GM12892 (cell line): Measurements from ENCODE around the gene MBNL1.

ENCODE experiments used
- DNase-seq: peaks from one replicate; pipeline ENCODE4 v3.0.0; 2011; ENCODE audit not compliant: insufficient read length
- FAIRE-seq: peaks from 2 replicates; lab custom pipeline; 2011; peaks lifted over from hg19 to GRCh38; lab: Jason Lieb, UNC
- POLR2A ChIP-seq: IDR thresholded peaks from 2 replicates; pipeline ENCODE4 v1.6.1; 2011; ENCODE audit warnings: low read depth, low read length, control low read depth
- POLR2AphosphoS5 ChIP-seq: IDR thresholded peaks from 2 replicates; pipeline ENCODE4 v1.6.1; 2011; ENCODE audit warnings: low read depth, low read length, control low read depth
- TAF1 ChIP-seq: IDR thresholded peaks from 2 replicates; pipeline ENCODE4 v1.6.1; 2011; ENCODE audit warnings: low read depth, mild to moderate bottlenecking, control low read depth, low read length, borderline replicate concordance

The MBNL1 gene

DNA sequence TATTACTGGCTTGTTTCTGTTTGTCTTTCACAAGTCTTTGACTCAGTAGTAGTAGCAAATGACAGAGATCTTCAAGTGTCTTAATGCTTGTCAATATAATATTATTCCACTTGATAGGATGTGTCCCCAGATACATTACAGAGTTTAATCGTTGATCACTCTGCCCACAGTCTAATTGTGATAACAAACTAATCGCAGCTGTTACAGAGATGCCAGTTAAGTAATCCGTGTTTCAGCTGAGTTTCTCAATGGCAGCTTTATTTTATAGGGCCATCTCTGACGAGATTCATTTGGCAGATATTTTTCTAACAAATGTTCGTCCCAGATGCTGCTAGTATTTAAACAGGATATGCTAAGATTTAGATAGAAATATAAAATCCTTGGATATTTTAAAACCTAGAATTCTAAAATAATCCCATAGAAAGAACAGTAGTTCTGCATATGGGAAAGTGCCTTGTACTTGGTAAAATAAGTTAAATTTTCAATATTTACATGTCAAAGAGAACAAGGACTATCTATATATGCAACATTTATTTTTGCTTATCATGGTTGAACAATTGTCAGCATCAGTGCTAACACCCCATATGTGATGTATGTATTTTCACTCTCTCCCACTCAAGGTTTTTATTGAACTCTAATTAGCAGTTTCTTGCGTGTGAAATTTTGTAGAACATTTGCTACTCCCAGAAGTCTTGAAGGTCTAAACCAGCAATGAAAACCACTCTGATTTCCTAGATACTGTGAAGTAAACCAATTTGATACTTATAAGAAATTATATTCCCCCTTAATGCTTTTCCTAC is 185.5 kb downstream of the MBNL1 start:
- TF ChIP-seq POLR2A (no peak), POLR2AphosphoS5 (no peak), TAF1 (no peak)
- DNase-seq (no peak), FAIRE-seq (no peak)

GRCh38 chr3:152455989-152456388 is 187.3 kb downstream of the MBNL1 start:
- no peak for DNase-seq
- TF ChIP-seq POLR2A: no peak
- no peak for TF ChIP-seq TAF1
- TF ChIP-seq POLR2AphosphoS5: no peak
- FAIRE-seq: peak; percentile 63

GRCh38 chr3:152457500-152458375 is 189.0 kb downstream of the MBNL1 start:
- DNase-seq: no peak
- FAIRE-seq: no peak
- TF ChIP-seq POLR2A (no peak), TAF1 (no peak), POLR2AphosphoS5 (no peak)

- no peak for FAIRE-seq
- no peak for DNase-seq
- TF ChIP-seq POLR2AphosphoS5 (no peak), TAF1 (no peak), POLR2A (no peak)
These were observed 189.8 kb downstream of the MBNL1 start for GRCh38 chr3:152458376-152459117.

GRCh38 chr3:152459118-152459515 is 190.4 kb downstream of the MBNL1 start:
- TF ChIP-seq TAF1 (no peak), POLR2A (no peak), POLR2AphosphoS5 (no peak)
- DNase-seq (no peak), FAIRE-seq (no peak)

GRCh38 chr3:152459572-152459971 is 190.8 kb downstream of the MBNL1 start:
- FAIRE-seq (no peak), DNase-seq (no peak)
- TF ChIP-seq TAF1 (no peak), POLR2AphosphoS5 (no peak)

- no peak for FAIRE-seq
- no peak for DNase-seq
- TF ChIP-seq POLR2A: no peak
- no peak for TF ChIP-seq POLR2AphosphoS5
- no peak for TF ChIP-seq TAF1
These were observed 192.2 kb downstream of the MBNL1 start for GRCh38 chr3:152460936-152461335.

- no peak for TF ChIP-seq TAF1
- TF ChIP-seq POLR2AphosphoS5: no peak
- no peak for TF ChIP-seq POLR2A
- no peak for DNase-seq
These were observed 192.7 kb downstream of the MBNL1 start for GRCh38 chr3:152461460-152461859.

GRCh38 chr3:152466784-152467183 is 198.1 kb downstream of the MBNL1 start:
- no peak for FAIRE-seq
- no peak for DNase-seq
- TF ChIP-seq POLR2AphosphoS5 (no peak), TAF1 (no peak), POLR2A (no peak)

More at GRCh38 chr3:152461460-152461859, 192.7 kb downstream of the MBNL1 start:
- no peak for FAIRE-seq

DNA sequence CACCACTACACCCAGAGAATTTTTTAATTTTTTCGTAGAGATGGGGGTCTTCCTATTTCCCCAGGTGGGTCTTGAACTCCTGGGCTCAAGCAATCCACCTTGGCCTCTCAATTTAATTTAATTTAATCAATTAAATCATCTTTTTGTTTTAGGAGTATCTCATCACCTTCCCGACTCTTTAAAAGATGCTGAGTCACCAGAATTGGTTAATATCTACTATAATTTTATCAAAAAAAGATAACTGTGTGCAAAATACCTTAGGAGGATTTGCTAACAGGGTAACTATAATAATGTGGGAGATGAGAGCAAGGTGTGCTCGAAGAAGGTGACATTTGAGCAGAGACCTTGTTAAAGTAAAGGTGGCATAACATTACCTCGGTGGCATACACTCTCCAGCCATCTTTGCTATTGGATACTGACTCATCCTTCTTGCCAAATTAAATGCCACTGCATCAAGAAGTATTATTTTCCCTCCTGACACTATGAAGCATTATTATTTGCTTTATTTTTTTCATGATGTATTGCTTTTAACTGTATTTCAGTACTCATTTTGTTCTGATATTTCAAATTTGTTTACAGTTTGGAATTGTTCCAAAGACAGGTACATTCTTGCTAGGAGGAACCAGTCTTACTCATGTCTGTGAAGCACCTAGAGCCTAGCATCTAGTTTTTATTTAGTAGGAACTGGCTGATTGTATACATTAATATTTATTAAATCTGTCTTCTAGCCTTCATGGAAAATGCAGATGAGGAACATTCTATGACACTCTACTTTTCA is 200.7 kb downstream of the MBNL1 start:
- DNase-seq: no peak
- no peak for FAIRE-seq
- no peak for TF ChIP-seq TAF1
- TF ChIP-seq POLR2A: no peak
- no peak; the same call in 1 of the 2 replicates for TF ChIP-seq POLR2AphosphoS5

- FAIRE-seq: no peak
- TF ChIP-seq POLR2AphosphoS5 (no peak), POLR2A (no peak), TAF1 (no peak)
- no peak for DNase-seq
These were observed 201.4 kb downstream of the MBNL1 start for GRCh38 chr3:152470095-152470494.
